ENCODE measurements around the gene ZFYVE21. TPM values are rescaled to one million over a fixed set of nuclear protein-coding genes. Genes with fewer than 3 reads are reported as not detected.

ZFYVE21 gene
- total RNA-seq, 1 experiment from 2014 or later, result 49.7 TPM

DNA sequence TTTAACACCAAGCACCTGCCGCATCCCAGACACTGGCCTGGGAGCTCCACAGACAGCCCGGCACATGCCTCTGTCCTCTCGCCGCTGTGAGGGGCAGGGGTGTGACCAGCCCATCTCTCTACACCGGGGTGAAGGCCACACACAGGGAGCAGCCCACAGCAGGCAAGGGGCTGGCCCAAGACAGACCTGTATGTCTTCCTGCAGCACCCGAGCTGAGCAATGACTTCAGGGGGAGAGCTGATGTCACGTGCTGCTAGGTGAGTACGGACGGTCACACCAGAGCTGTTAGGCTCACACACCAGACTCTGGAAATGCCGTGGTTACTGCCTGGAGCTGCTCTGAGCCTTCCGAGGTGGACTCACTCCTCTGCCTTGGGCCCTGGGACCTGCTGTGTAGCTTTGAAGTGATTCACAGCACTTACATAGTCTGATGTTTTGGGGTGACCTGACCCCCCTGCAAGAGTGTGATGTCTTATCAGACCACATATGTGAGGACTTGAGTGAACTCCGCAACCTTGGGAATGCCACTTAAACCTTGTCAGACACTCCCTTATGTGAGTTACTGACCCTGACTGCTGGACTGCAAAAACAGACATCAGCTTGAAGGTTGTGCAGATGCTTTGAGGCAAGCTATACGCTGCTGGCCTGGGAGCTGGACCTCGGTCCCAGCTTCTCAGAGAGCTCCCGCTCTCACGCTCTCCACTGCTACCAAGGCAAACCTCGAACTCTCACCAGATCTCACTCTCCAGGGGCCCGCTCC is 2.1 kb upstream of the ZFYVE21 start:
- WGBS (ENCODE audit: extremely low coverage, insufficient read length, low lambda C conversion rate), result no CpG with 5 or more reads among the region's 18 CpGs
- Histone ChIP-seq H4K20me1 (ENCODE audit: control insufficient read depth, insufficient read depth, insufficient read length) (no peaks in the 10 kb centered on the region), H4K91ac (ENCODE audit: insufficient read length, low read depth, low read length) (no peak overlapping the region), H3K4me1 (ENCODE audit: insufficient read depth, low read length) (peaks cover 3% of the 10 kb centered on the region; the same call in 1 of the 2 replicates), H2BK15ac (ENCODE audit: low read depth, low read length) (no peak overlapping the region), H3K4ac (ENCODE audit: low read depth, low read length) (no peak overlapping the region), H2BK12ac (ENCODE audit: insufficient read length, low read depth, low read length) (no peak overlapping the region), H2BK5ac (ENCODE audit: insufficient read length, low read length) (no peak overlapping the region), H3K79me1 (ENCODE audit: insufficient read depth, low read depth, low read length, poor library complexity, severe bottlenecking) (no peaks in the 10 kb centered on the region), H2AFZ (ENCODE audit: low read length) (no peak overlapping the region), H3K56ac (ENCODE audit: insufficient read length, low read depth, low read length) (no peak overlapping the region), H3K18ac (ENCODE audit: insufficient read length, low read depth, low read length) (no peak overlapping the region), H3K4me2 (ENCODE audit: insufficient read depth, insufficient read length, low read length) (no peak overlapping the region), H3T11ph (ENCODE audit: low read length) (no peak overlapping the region), H3K9ac (ENCODE audit: extremely low read depth, insufficient read length, low read length) (no peak overlapping the region), H3K14ac (ENCODE audit: insufficient read depth, low read length) (no peak overlapping the region), H4K8ac (replicated peaks; ENCODE audit: insufficient read length, low read depth, low read length) (no peak overlapping the region), H3K27ac (ENCODE audit: insufficient read length, low read depth, low read length) (no peak overlapping the region), H4K5ac (ENCODE audit: insufficient read length, low read depth, low read length) (no peak overlapping the region), H2BK120ac (ENCODE audit: low read depth, low read length, poor library complexity, severe bottlenecking) (no peak overlapping the region), H3K23ac (ENCODE audit: insufficient read length, low read depth, low read length) (no peak overlapping the region), H3K23me2 (ENCODE audit: insufficient read length, low read depth, low read length, poor library complexity, severe bottlenecking) (no peaks in the 10 kb centered on the region), H3K9me3 (ENCODE audit: control insufficient read depth, low read depth, low read length) (no peaks in the 10 kb centered on the region), H2AK5ac (ENCODE audit: insufficient read length, low read length) (no peak overlapping the region), H3K27me3 (ENCODE audit: insufficient read depth, low read length) (no peaks in the 10 kb centered on the region), H3K79me2 (ENCODE audit: insufficient read depth, low read length) (no peaks in the 10 kb centered on the region; the same call in 1 of the 2 replicates), H2BK20ac (ENCODE audit: low read depth, low read length, poor library complexity, severe bottlenecking) (no peak overlapping the region)
- H3K36me3 Mint-ChIP-seq (ENCODE audit: insufficient read depth in 1 of 3, low read depth in 3 of 3), result peaks cover 22 to 40% (median 25%) of the 10 kb centered on the region in 3 experiments; a peak in 6 of 7 replicates
- peaks cover 35 to 36% of the 10 kb centered on the region in 2 experiments for H3K4me1 Mint-ChIP-seq
- TF ChIP-seq, protein P1, sequence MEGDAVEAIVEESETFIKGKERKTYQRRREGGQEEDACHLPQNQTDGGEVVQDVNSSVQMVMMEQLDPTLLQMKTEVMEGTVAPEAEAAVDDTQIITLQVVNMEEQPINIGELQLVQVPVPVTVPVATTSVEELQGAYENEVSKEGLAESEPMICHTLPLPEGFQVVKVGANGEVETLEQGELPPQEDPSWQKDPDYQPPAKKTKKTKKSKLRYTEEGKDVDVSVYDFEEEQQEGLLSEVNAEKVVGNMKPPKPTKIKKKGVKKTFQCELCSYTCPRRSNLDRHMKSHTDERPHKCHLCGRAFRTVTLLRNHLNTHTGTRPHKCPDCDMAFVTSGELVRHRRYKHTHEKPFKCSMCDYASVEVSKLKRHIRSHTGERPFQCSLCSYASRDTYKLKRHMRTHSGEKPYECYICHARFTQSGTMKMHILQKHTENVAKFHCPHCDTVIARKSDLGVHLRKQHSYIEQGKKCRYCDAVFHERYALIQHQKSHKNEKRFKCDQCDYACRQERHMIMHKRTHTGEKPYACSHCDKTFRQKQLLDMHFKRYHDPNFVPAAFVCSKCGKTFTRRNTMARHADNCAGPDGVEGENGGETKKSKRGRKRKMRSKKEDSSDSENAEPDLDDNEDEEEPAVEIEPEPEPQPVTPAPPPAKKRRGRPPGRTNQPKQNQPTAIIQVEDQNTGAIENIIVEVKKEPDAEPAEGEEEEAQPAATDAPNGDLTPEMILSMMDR (conservative IDR thresholded peaks at IDR 0.05), result no peak
- H3K4me3 Mint-ChIP-seq, result peak overlapping the region; percentile 75 to 90
- H3K27me3 Mint-ChIP-seq (ENCODE audit: low read depth), result no peaks in the 10 kb centered on the region; the same call in 1 of the 2 replicates
- H3K9me3 Mint-ChIP-seq, result no peaks in the 10 kb centered on the region; a peak in 1 of 5 replicates
- peak overlapping the region; percentile 49 to 91 (median 78); a peak in 4 of 7 replicates for H3K27ac Mint-ChIP-seq
- no peak for DNase-seq
